ENCODE results near the gene TBC1D17. TPM values are rescaled to one million over a fixed set of nuclear protein-coding genes. Genes with fewer than 3 reads are reported as not detected.

The TBC1D17 gene
- total and polyA plus RNA-seq, 2 of the 13 experiments (the other 11 are each of a cell fraction or from before 2014, with no cell fraction given), result 9.7 to 16.9 TPM

GRCh38 chr19:49877020-49877878 lies at the start of gene TBC1D17, which contains the start of gene AKT1S1 (continued):
- no peak for TF ChIP-seq CSRNP2 (CRISPR knock-in tag; conservative IDR thresholded peaks at IDR 0.05; ENCODE audit: low read depth)
- TF ChIP-seq PLSCR1 (CRISPR knock-in tag; IDR thresholded peaks at IDR 0.05; ENCODE audit: borderline replicate concordance), result no peak
- TF ChIP-seq IKZF5 (CRISPR knock-in tag; IDR thresholded peaks at IDR 0.05), result 0 out of 2 replicates have a peak, but pooled peaks have one; percentile 6
- no peak for TF ChIP-seq TARDBP (CRISPR knock-in tag; IDR thresholded peaks at IDR 0.05)
- no peak for TF ChIP-seq TP53 (CRISPR knock-in tag; conservative IDR thresholded peaks at IDR 0.05)
- peak; percentile 77 for TF ChIP-seq TGIF2 (CRISPR knock-in tag; IDR thresholded peaks at IDR 0.05)
- TF ChIP-seq ATF5 (CRISPR knock-in tag; IDR thresholded peaks at IDR 0.05; ENCODE audit: low read depth), result no peak
- TF ChIP-seq ATF4 (CRISPR knock-in tag; IDR thresholded peaks at IDR 0.05), result no peak; a peak in 1 of 4 replicates
- no peak for TF ChIP-seq ZNF879 (CRISPR knock-in tag; IDR thresholded peaks at IDR 0.05)
- no peak for TF ChIP-seq CBX2 (IDR thresholded peaks at IDR 0.05; ENCODE audit: low read depth, low read length)
- no peak for TF ChIP-seq CBX2 (CRISPR knock-in tag; IDR thresholded peaks at IDR 0.05; ENCODE audit: low read depth)
- no peak for TF ChIP-seq ZNF839 (CRISPR knock-in tag; IDR thresholded peaks at IDR 0.05; ENCODE audit: borderline replicate concordance)
- no peak for TF ChIP-seq ZC3H13 (CRISPR knock-in tag; IDR thresholded peaks at IDR 0.05)
- TF ChIP-seq ELF4 (CRISPR knock-in tag; IDR thresholded peaks at IDR 0.05; ENCODE audit: borderline replicate concordance), result peak; percentile 54; the same call in 1 of the 2 replicates
- no peak for TF ChIP-seq ZNF17 (CRISPR knock-in tag; IDR thresholded peaks at IDR 0.05)
- TF ChIP-seq GPBP1L1 (CRISPR knock-in tag; IDR thresholded peaks at IDR 0.05), result no peak
- TF ChIP-seq MIER3 (CRISPR knock-in tag; IDR thresholded peaks at IDR 0.05; ENCODE audit: borderline replicate concordance), result no peak; the same call in 1 of the 2 replicates
- no peak for TF ChIP-seq ZNF503 (CRISPR knock-in tag; IDR thresholded peaks at IDR 0.05)
- TF ChIP-seq ZNF101 (CRISPR knock-in tag; IDR thresholded peaks at IDR 0.05; ENCODE audit: borderline replicate concordance, low read depth), result no peak
- no peak; the same call in 1 of the 2 replicates for TF ChIP-seq ZNF788 (CRISPR knock-in tag; IDR thresholded peaks at IDR 0.05; ENCODE audit: borderline replicate concordance)
